NCI-H1694 treated with DMSO at 0.1 percent for 48 hours (cell line): ENCODE results near the gene IFI6.
"Not testable (repeated sequence)": the region's sequence is repeated elsewhere in the genome, so short reads cannot be mapped to it uniquely, and the experiment has no call there.

Source experiments
- DNase-seq: peaks from one replicate; lab custom pipeline; 2025; lab: John Stamatoyannopoulos, UW

IFI6 gene, protein sequence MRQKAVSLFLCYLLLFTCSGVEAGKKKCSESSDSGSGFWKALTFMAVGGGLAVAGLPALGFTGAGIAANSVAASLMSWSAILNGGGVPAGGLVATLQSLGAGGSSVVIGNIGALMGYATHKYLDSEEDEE

GRCh38 chr1:27671964-27672749, at the start of gene IFI6:
Gene IFI6 (minus strand): TSS chr1:27672192. CDS start chr1:27669314, 2,878 bp downstream.
- DNase-seq = peak; percentile 94

- DNase-seq = no peak
Observed at GRCh38 chr1:27719286-27720251, 47.6 kb upstream of the IFI6 start.

DNA sequence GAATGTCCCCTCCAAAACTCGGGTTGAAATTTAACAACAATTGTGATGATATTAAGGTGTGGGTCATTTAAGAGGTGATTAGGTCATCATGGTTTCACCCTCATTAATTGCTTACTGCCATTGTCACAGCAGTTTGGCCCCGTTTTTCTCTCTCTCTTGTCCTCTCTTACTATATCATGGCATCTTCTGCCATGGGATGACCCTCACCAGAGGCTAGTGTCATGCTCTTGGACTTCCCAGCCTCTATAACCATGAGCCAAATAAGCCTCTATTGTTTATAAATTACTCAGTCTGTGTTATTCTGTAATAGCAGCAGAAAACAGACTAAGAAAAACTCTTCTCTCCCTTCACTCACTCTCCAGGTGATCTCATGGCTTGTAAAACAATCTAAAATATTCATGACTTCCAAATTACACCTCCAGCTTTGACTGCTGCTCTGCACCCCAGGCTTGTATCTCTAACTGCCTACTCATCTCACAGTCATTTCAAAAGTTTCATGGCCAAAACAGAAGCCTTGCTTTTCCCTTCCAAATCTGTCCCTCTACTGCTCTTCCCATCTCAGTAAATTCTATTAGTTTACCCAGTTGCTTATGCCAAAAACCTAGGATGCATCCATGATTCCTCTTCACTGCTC, 44.4 kb upstream of the IFI6 start:
- DNase-seq = no peak

DNA sequence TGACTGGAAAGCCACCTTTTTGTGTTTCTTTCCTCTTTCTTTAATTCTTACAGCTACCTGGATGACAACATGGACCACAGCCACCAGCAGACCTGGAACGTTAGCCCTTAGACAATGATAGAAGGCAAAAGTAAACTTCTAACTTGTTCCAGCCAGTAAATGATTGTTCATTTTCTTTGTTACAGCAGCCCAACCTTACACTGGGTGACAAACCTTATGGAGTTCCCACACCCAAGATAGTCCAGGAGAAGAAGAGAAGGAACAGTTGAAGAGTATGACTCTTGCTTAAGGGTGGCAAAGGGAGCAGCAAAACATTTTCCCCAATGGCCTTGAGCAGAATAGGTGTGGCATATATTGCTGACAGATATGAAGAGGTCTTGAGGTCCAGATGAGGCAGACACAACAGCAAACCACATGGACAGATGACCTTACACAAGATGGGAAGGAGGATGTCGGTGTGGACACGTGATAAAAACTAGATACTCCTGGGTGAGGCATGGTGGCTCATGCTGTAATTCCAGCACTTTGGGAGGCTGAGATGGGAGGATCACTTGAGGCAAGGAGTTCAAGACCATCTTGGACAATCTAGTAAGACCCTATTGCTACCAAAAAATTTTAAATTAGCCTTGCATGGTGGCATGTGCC, 42.0 kb upstream of the IFI6 start:
- no peak for DNase-seq

- no peak for DNase-seq
Observed at GRCh38 chr1:27713139-27713725, 41.2 kb upstream of the IFI6 start.

- DNase-seq = no peak
Observed at GRCh38 chr1:27710574-27710973, 38.6 kb upstream of the IFI6 start.

- DNase-seq = no peak
Observed at GRCh38 chr1:27705545-27705944, 33.6 kb upstream of the IFI6 start.

DNA sequence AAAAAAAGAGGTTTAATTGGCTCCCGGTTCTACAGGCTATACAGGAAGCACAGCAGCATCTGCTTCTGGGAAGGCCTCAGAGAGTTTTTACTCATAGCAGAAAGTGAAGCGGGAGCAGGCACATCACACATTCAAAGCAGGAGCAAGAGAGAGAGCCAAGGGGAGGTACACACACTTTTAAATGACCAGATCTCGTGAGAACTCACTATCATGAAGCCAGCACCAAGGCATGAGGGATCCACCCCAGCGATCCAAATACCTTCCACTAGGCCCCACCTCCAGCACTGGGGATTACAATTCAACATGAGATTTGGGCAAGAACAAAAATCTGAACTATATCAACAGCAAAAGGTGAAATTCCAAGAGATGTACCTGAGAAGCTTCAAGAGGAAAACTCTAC, 33.0 kb upstream of the IFI6 start:
- no peak for DNase-seq

DNA sequence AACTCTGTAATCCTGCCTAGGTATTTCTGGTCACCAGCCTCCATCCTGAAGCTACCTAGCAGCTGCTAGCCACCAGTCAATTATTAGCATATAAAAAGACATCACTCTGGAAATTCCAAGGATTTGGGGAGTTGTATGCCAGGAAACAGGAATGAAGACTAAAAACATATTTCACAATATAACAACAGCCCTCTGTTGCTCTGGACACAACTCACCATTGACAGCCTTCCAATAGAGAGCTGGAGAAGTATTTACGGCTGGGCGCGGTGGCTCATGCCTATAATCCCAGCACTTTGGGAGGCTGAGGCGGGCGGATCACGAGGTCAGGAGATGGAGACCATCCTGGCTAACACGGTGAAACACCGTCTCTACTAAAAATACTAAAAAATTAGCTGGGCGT, 24.8 kb upstream of the IFI6 start:
- DNase-seq = not testable (repeated sequence)

- DNase-seq = no peak
Observed at GRCh38 chr1:27690183-27690582, 18.2 kb upstream of the IFI6 start.

GRCh38 chr1:27689423-27690173, 17.6 kb upstream of the IFI6 start:
- no peak for DNase-seq

GRCh38 chr1:27687906-27688305, 15.9 kb upstream of the IFI6 start:
- DNase-seq = no peak

GRCh38 chr1:27686223-27686990, 14.4 kb upstream of the IFI6 start:
- DNase-seq = no peak

DNA sequence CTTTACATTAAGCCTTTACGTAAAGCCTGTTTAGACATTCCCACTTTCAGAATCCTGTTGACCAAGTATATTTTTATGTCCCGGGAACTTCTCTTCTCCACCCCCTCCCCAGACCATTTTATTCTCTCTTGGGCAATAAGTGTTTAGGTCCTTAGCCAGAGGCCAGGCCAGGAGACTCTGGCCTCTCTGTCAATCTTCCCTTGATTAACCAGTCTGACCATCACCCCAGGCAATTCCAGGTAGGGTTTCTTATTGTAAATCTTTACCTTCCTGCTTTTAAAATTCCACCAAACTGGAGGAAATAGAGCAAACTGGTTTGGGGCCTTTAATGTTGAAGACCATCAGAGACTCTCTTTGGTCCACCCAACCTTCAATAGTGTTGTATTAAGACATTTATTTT, 12.2 kb upstream of the IFI6 start:
- DNase-seq = no peak

- no peak for DNase-seq
Observed at GRCh38 chr1:27682351-27682944, 10.5 kb upstream of the IFI6 start.

DNA sequence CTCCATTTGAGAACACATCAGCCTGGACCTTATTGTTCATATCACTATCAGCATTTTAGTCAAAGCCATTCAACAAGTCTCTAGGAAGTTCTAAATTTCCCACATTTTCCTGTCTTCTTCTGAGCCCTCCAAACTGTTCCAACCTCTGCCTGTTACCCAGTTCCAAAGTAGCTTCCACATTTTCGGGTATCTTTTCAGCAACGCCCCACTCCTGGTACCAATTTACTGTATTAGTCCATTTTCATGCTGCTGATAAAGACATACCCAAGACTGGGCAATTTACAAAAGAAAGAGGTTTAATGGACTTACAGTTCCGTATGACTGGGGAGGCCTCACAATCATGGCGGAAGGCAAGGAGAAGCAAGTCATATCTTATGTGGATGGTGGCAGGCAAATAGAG, 9.6 kb upstream of the IFI6 start:
- not testable (repeated sequence) for DNase-seq

DNA sequence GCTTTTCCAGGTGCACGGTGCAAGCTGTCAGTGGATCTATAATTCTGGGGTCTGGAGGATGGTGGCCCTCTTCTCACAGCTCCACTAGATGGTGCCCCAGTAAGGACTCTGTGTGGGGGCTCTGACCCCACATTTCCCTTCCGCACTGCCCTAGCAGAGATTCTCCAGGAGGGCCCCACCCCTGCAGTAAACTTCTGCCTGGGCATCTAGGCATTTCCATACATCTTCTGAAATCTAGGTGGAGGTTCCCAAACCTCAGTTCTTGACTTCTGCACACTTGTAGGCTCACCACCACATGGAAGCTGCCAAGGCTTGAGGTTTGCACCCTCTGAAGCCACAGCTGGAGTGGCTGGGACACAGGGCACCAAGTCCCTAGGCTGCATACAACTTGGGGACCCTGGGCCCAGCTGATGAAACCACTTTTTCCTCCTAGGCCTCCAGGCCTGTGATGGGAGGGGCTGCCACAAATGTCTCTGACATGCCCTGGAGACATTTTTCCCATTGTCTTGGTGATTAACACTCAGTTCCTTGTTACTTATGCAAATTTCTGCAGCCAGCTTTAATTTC, 8.3 kb upstream of the IFI6 start:
- DNase-seq = not testable (repeated sequence)

- DNase-seq = no peak
Observed at GRCh38 chr1:27678747-27679146, 6.8 kb upstream of the IFI6 start.

DNA sequence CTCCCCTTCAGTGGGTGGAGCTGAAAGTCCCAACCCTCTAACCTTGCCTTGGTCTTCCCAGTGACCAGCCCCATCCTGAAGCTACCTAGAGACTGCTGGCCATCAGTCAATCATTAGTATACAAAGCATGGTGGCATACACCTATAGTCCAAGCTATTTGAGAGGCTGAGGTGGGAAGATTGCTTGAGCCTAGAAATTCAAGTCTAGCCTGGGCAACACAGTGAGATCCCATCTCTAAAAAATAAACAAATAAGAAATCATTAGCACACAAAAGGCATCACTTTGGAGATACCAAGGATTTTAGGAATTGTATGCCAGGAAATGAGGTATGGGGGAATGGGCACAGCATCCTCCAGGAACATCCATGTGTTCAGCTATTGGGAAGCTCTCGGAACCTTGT, 4.4 kb upstream of the IFI6 start:
- DNase-seq = no peak
